ENCODE results near the gene SPAG16. TPM values are rescaled to one million over a fixed set of nuclear protein-coding genes. Genes with fewer than 3 reads are reported as not detected.

Gene SPAG16
- total RNA-seq, 1 donor = 56.1 TPM

DNA sequence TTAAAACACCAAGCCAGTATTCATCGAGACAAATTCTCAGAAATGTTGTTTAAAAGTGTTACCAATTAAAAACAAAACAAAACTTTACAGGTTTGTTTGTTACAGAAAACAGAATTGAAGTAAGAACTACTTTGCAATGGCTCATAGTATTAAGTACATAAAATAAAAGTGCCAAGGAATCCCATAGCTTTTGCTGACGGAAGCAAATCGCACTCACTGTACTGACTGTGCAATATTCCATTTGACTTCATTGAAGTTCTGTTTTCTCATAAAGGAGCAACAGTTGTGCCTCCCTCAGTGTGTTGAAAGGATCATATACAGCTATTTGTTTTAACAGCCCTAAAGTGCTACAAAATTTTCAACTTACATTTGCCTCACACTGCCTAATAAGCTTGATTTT is 507.8 kb downstream of the SPAG16 start:
- H3K4me3 ChIP-seq (ENCODE audit: low read depth, low read length) = no peak overlapping the region
- TF ChIP-seq, protein P1, sequence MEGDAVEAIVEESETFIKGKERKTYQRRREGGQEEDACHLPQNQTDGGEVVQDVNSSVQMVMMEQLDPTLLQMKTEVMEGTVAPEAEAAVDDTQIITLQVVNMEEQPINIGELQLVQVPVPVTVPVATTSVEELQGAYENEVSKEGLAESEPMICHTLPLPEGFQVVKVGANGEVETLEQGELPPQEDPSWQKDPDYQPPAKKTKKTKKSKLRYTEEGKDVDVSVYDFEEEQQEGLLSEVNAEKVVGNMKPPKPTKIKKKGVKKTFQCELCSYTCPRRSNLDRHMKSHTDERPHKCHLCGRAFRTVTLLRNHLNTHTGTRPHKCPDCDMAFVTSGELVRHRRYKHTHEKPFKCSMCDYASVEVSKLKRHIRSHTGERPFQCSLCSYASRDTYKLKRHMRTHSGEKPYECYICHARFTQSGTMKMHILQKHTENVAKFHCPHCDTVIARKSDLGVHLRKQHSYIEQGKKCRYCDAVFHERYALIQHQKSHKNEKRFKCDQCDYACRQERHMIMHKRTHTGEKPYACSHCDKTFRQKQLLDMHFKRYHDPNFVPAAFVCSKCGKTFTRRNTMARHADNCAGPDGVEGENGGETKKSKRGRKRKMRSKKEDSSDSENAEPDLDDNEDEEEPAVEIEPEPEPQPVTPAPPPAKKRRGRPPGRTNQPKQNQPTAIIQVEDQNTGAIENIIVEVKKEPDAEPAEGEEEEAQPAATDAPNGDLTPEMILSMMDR (IDR thresholded peaks at IDR 0.05; ENCODE audit: insufficient read depth, low read depth, low read length) = no peak
- DNase-seq (ENCODE audit: low read depth) = no peak

DNA sequence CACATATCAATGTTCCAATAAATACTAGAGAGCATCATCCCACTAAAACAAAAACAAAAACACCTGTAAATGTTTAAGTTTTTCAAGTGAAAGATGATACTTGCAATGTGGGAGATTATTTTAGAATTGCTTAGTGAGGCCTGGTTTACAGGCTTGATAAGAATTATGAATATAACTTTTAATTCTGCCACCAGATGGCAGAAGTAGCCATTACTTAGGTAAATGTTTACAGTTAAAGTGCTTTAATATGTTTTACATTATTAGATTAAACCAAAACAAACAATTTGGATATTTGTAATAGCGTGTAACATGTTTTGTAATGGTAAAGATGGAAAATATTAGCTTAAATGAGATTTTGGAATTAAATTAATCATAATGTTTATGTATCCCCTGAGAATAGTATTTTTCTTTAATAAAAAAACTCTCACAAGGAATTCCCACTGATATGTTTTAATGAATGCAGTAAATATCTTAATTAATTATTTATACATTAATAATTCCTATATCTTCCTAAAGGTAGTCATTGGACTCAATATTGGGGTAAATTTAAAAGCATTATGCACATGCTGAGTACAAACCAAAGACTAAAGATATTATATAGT is 522.0 kb downstream of the SPAG16 start:
- TF ChIP-seq, protein P1 (IDR thresholded peaks at IDR 0.05; ENCODE audit: insufficient read depth, low read depth, low read length) = peak; percentile 17
- no peak overlapping the region for H3K4me3 ChIP-seq (ENCODE audit: low read depth, low read length)
- DNase-seq (ENCODE audit: low read depth) = peak; percentile 38

DNA sequence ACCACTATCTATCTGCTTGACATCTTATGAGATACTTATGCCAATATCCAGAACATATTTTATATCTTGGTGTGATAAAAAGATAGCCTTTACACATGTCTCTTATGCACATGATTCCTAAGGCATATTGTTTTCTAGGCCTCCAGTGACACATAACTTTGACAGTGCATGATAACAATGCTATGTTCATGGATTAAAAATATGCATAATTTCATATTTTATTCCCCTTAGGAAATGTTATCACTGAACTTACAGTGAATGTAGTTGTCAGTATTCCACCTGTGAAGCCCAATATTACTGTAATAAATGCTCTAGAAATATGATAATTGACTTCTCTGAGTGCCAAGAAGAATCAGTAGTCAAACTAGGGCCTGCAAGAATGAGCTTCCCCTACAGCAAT is 532.3 kb downstream of the SPAG16 start:
- no peak for DNase-seq (ENCODE audit: low read depth)
- TF ChIP-seq, protein P1 (IDR thresholded peaks at IDR 0.05; ENCODE audit: insufficient read depth, low read depth, low read length) = no peak
- no peak overlapping the region for H3K4me3 ChIP-seq (ENCODE audit: low read depth, low read length)

DNA sequence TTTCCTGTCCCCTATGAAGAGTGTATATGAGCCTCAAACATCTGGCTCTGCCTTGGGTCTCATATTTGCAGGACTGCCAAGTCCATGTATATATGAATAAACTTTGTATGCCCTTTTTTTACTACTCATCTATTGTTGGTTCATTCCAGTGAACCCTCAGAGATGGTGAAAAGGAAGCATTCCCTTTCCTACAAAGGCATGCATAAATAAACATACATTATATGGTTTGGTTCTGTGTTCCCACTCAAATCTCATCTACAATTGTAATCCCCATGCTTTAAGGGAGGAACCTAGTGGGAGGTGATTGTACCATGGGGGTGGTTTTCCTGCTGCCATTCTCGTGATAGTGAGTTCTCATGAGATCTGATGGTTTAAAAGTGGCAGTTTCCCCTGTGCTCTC is 534.2 kb downstream of the SPAG16 start:
- TF ChIP-seq, protein P1 (IDR thresholded peaks at IDR 0.05; ENCODE audit: insufficient read depth, low read depth, low read length) = no peak
- no peak for DNase-seq (ENCODE audit: low read depth)
- no peak overlapping the region for H3K4me3 ChIP-seq (ENCODE audit: low read depth, low read length)

DNA sequence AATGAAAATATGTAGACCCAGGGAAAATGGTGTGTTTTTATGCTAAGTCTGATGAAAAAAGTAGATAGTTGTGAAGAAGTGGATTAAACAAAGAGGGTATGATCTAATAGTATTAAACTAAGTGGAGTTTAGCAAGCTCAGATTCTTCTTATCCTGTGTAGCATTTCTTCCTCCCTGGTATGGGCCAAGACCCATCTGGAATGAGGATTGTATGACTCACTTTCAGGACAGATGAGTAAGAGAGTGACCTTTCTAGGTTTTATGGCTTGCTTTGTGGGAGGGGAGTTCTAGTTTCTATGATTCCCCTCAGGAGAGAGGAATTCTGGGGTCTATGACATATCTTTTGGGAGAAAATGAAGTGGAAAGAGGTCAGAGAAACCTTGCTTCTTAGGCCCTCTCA is 550.1 kb downstream of the SPAG16 start:
- peak; percentile 80 for DNase-seq (ENCODE audit: low read depth)
- TF ChIP-seq, protein P1 (IDR thresholded peaks at IDR 0.05; ENCODE audit: insufficient read depth, low read depth, low read length) = no peak
- no peak overlapping the region for H3K4me3 ChIP-seq (ENCODE audit: low read depth, low read length)

DNA sequence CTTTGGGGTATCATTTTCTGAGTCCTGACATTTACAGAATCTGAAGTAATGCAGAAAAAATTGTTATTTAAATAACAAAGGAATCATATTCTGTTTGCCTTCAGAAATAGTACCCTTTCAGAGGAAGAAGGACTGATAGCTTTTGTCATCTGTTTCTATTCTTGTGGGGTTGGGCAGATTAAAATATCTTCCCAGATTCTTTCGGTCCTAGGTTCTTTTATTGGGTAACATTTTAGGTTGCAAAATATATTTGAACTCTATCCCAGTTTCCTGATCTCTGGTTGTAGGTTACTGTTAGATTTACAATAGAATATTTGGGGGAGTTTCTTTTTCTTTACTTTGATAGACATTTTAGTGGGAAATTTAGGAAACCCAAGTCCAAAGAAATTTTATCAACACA is 550.5 kb downstream of the SPAG16 start:
- TF ChIP-seq, protein P1 (IDR thresholded peaks at IDR 0.05; ENCODE audit: insufficient read depth, low read depth, low read length) = no peak
- DNase-seq (ENCODE audit: low read depth) = peak; percentile 70
- no peak overlapping the region for H3K4me3 ChIP-seq (ENCODE audit: low read depth, low read length)

DNA sequence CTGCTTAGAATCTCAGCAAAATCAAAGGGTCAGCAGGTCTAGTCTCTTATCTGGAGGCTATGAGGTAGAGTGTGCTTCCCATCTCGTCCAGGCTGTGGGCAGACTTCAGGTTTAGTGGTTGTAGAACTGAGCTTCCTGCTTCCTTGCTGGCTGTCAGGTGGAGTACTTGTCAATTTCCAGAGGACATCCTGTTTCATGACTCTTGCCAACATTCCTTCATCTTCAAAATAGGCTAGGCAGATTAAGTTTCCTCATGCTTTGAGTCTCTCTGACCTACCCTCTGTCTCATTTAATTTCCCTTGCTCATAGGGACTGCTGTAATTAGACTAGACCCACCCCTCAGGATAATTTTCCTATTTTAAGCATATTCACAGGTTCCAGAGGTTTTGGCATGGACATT is 562.6 kb downstream of the SPAG16 start:
- H3K4me3 ChIP-seq (ENCODE audit: low read depth, low read length) = no peak overlapping the region
- no peak for DNase-seq (ENCODE audit: low read depth)
- TF ChIP-seq, protein P1 (IDR thresholded peaks at IDR 0.05; ENCODE audit: insufficient read depth, low read depth, low read length) = no peak

Data from fibroblast of villous mesenchyme (primary cell).